ENCODE data around the gene CAPN5. TPM values are rescaled to one million over a fixed set of nuclear protein-coding genes. Genes with fewer than 3 reads are reported as not detected.

The CAPN5 gene
- total RNA-seq, 1 experiment from 2014 or later: 17.3 TPM

DNA sequence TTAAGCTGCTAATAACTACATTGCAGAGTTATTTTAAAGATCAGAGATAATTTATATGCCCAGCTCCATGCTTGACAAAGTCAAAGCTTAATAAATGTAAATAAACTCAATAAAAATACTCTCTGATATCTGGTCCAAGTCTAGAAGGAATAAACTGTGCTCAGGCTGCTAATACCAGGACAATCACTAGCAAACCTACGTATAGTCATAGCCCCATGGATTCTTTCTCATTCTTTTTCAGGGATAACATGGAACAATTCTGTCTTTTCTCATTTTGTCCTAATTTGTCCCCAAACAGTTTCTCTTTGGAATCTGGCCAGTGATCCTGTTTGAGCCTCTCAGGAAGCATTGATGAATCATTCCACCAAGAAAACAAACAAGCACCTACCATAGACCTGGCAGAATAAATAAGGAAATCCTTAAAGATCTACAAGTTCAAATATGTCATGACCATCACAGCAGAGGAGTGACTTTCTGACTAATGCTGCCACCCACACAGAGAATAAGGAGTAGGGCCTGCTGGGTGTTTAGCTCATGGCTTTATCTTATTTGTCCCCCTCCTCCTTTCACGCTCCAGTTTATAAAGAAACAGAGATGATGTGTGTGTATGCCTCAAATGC is 46.7 kb upstream of the CAPN5 start:
- peak overlapping the region; percentile 64 for H3K27ac ChIP-seq (ENCODE audit: low read length)
- peak; percentile 95 for ATAC-seq
- H3K27me3 ChIP-seq (ENCODE audit: control insufficient read depth, insufficient read depth, low read length): no peaks in the 10 kb centered on the region
- TF ChIP-seq POLR2AphosphoS5 (IDR thresholded peaks at IDR 0.05; ENCODE audit: low read depth, low read length) (peak; percentile 30; the same call in 1 of the 2 replicates), TCF7L2 (IDR thresholded peaks at IDR 0.05; ENCODE audit: low read depth, low read length) (no peak)
- POLR2A ChIA-PET: interaction anchor here (0.6 kb wide), 2 partner anchors 16 to 174 kb away, joined by 3 to 4 read pairs; no protein-coding TSS in a partner anchor
- CTCF ChIA-PET: interaction anchor here (0.7 to 0.8 kb wide), 2 partner anchors 8 to 599 kb away, joined by 3 to 6 read pairs; no protein-coding TSS in a partner anchor
- no peaks in the 10 kb centered on the region for H3K36me3 ChIP-seq (ENCODE audit: control insufficient read depth, insufficient read depth, low read length)
- DNase-seq (ENCODE audit: low read depth, low spot score): peak; percentile 66
- no TSS peak for BruUV-seq (replicated peaks)
- no peak overlapping the region for H3K4me3 ChIP-seq (ENCODE audit: low read depth in 2 of 2, low read length in 2 of 2)
- in situ Hi-C loops (cut with HindIII; ENCODE audit: low pct_unique_long_range_greater_than_20kb, low sequenced_read_pairs): no loop called here
- H3K9me3 ChIP-seq (ENCODE audit: control insufficient read depth, insufficient read depth, low read depth, low read length): no peaks in the 10 kb centered on the region
- H3K4me1 ChIP-seq (ENCODE audit: control insufficient read depth, insufficient read depth, low read length): peaks cover 21% of the 10 kb centered on the region
- intact Hi-C loops (cut with micrococcal nuclease; ENCODE audit: unreplicated experiment): no loop called here

- H3K36me3 ChIP-seq (ENCODE audit: control insufficient read depth, insufficient read depth, low read length): no peaks in the 10 kb centered on the region
- BruUV-seq (replicated peaks): no TSS peak
- H3K4me3 ChIP-seq (ENCODE audit: low read depth in 2 of 2, low read length in 2 of 2): no peak overlapping the region
- ChIA-PET POLR2A (no interaction called here), CTCF (interaction anchor here (0.8 to 0.9 kb wide), 2 partner anchors 8 to 298 kb away, joined by 4 to 6 read pairs; no protein-coding TSS in a partner anchor)
- no peaks in the 10 kb centered on the region for H3K27me3 ChIP-seq (ENCODE audit: control insufficient read depth, insufficient read depth, low read length)
- ATAC-seq: peak; percentile 49
- intact Hi-C loops (cut with micrococcal nuclease; ENCODE audit: unreplicated experiment): no loop called here
- H3K9me3 ChIP-seq (ENCODE audit: control insufficient read depth, insufficient read depth, low read depth, low read length): no peaks in the 10 kb centered on the region
- H3K27ac ChIP-seq (ENCODE audit: low read length): peak overlapping the region; percentile 64
- peaks cover 15% of the 10 kb centered on the region for H3K4me1 ChIP-seq (ENCODE audit: control insufficient read depth, insufficient read depth, low read length)
- in situ Hi-C loops (cut with HindIII; ENCODE audit: low pct_unique_long_range_greater_than_20kb, low sequenced_read_pairs): no loop called here
- no peak for DNase-seq (ENCODE audit: low read depth, low spot score)
- no peak for TF ChIP-seq CTCF (IDR thresholded peaks at IDR 0.05)
- no peak for TF ChIP-seq TCF7L2 (IDR thresholded peaks at IDR 0.05; ENCODE audit: low read depth, low read length)
- no peak for TF ChIP-seq SIN3A (IDR thresholded peaks at IDR 0.05; ENCODE audit: borderline replicate concordance, insufficient read depth, low read depth, low read length)
- no peak for TF ChIP-seq REST (IDR thresholded peaks at IDR 0.05; ENCODE audit: insufficient read depth in 1 of 2, low read depth in 2 of 2, low read length in 1 of 2)
- TF ChIP-seq POLR2AphosphoS5 (IDR thresholded peaks at IDR 0.05; ENCODE audit: low read depth, low read length): no peak
These were observed 46.0 kb upstream of the CAPN5 start for GRCh38 chr11:77020734-77021133.

DNA sequence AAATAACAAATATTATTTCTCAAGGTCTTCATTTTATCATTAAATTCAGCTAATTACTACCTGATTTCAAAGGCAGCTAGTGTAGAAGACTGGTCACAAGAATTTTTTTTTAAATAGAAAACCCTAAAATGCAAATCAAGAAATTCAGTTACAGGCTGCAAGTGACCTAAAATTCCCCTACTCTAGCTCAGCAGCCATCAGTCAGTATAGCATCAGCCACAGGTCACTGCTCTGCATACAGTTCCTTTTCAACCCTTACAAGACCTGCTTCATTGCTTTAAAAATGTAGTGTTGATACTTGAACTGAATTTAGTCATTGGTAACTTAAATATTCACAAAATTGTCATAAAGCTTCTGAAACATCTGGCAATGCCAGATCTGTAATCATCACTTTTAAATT is 42.0 kb upstream of the CAPN5 start:
- intact Hi-C loops (cut with micrococcal nuclease; ENCODE audit: unreplicated experiment): no loop called here
- no peak for ATAC-seq

More for the DNA sequence above, 42.0 kb upstream of the CAPN5 start:
- Histone ChIP-seq H3K36me3 (ENCODE audit: control insufficient read depth, insufficient read depth, low read length) (no peaks in the 10 kb centered on the region), H3K27ac (ENCODE audit: low read length) (no peak overlapping the region), H3K4me1 (ENCODE audit: control insufficient read depth, insufficient read depth, low read length) (peaks cover 15% of the 10 kb centered on the region), H3K4me3 (ENCODE audit: low read depth in 2 of 2, low read length in 2 of 2) (no peak overlapping the region), H3K9me3 (ENCODE audit: control insufficient read depth, insufficient read depth, low read depth, low read length) (no peaks in the 10 kb centered on the region), H3K27me3 (ENCODE audit: control insufficient read depth, insufficient read depth, low read length) (no peaks in the 10 kb centered on the region)
- CTCF ChIA-PET: no interaction called here
- no TSS peak for BruUV-seq (replicated peaks)
- in situ Hi-C loops (cut with HindIII; ENCODE audit: low pct_unique_long_range_greater_than_20kb, low sequenced_read_pairs): no loop called here
- TF ChIP-seq TCF7L2 (IDR thresholded peaks at IDR 0.05; ENCODE audit: low read depth, low read length): no peak
- POLR2A ChIA-PET: interaction anchor here (0.7 to 0.8 kb wide), 2 partner anchors 104 to 616 kb away, joined by 3 to 9 read pairs; no protein-coding TSS in a partner anchor
- DNase-seq (ENCODE audit: low read depth, low spot score): no peak
